CD4-positive, alpha-beta T cell (primary cell): ENCODE measurements around the gene USB1. TPM values are rescaled to one million over a fixed set of nuclear protein-coding genes. Genes with fewer than 3 reads are reported as not detected.

ENCODE experiments used
- ATAC-seq: fragments of 200-7000 bp; cut with Tn5 transposase; one replicate; pipeline ENCODE4 v1.10.0; 2022; ENCODE audit warnings: mild to moderate bottlenecking; ENCODE audit not compliant: poor library complexity
- CTCF ChIA-PET: fragments of 350-600 bp; sonication (Branson Sonifier 250); formaldehyde crosslinking; loops from one replicate; lab custom pipeline; 2021; ENCODE audit warnings: antibody characterized with exemption, inconsistent platforms; lab: Charles Lee
- POLR2A ChIA-PET: fragments of 350-600 bp; sonication (Branson Sonifier 250); formaldehyde crosslinking; loops from one replicate; lab custom pipeline; 2021; ENCODE audit warnings: antibody characterized with exemption, inconsistent platforms; lab: Charles Lee
- DNase-seq, 14 experiments: peaks; one replicate each; pipeline ENCODE4 v3.0.0-alpha.2; 2013 to 2020; ENCODE audit warnings: mixed read lengths in 2 of 14
- H3K27ac ChIP-seq, 2 donors: one replicate each; pipeline versions ENCODE4 v1.5.1 to v1.7.0; 2013; ENCODE audit warnings: low read length in 2 of 2, low read depth in 1 of 2, mild to moderate bottlenecking in 1 of 2
- H3K27me3 ChIP-seq, 2 experiments: 1 replicate in 1 of 2; 2 replicates in 1 of 2; pipeline versions ENCODE4 v1.6.1 to v1.7.0; 2013; ENCODE audit warnings: low read length in 2 of 2, control low read depth in 1 of 2, mild to moderate bottlenecking in 1 of 2, moderate library complexity in 1 of 2; ENCODE audit not compliant: insufficient read depth in 2 of 2, control insufficient read depth in 1 of 2
- H3K36me3 ChIP-seq: one replicate; pipeline ENCODE4 v1.6.1; 2013; ENCODE audit warnings: low read length, control low read depth; ENCODE audit not compliant: insufficient read depth
- H3K4me1 ChIP-seq: one replicate; pipeline ENCODE4 v1.6.1; 2013; ENCODE audit warnings: low read length, control low read depth; ENCODE audit not compliant: insufficient read depth
- H3K4me3 ChIP-seq: one replicate; pipeline ENCODE4 v1.5.1; 2013; ENCODE audit warnings: mild to moderate bottlenecking, low read length, moderate library complexity
- H3K9me3 ChIP-seq, 2 experiments: 1 replicate in 1 of 2; 2 replicates in 1 of 2; pipeline versions ENCODE4 v1.6.1 to v1.7.0; 2013; ENCODE audit warnings: low read length in 2 of 2, mild to moderate bottlenecking in 2 of 2, control low read depth in 1 of 2, moderate library complexity in 1 of 2; ENCODE audit not compliant: control insufficient read depth in 1 of 2, insufficient read depth in 1 of 2
- H3K27ac Mint-ChIP-seq: one replicate; pipeline ENCODE4 v1.8.0; 2020; ENCODE audit warnings: mixed read lengths
- H3K27me3 Mint-ChIP-seq: one replicate; pipeline ENCODE4 v1.8.0; 2021; ENCODE audit warnings: mixed read lengths
- H3K36me3 Mint-ChIP-seq: one replicate; pipeline ENCODE4 v1.8.0; 2021; ENCODE audit warnings: low read depth, mixed read lengths
- H3K4me1 Mint-ChIP-seq: one replicate; pipeline ENCODE4 v1.8.0; 2021; ENCODE audit warnings: low read depth, mixed read lengths
- H3K4me3 Mint-ChIP-seq: one replicate; pipeline ENCODE4 v1.8.0; 2020; ENCODE audit warnings: mild to moderate bottlenecking, mixed read lengths
- H3K9me3 Mint-ChIP-seq: one replicate; pipeline ENCODE4 v1.8.0; 2020; ENCODE audit warnings: mixed read lengths
- intact Hi-C, 2 experiments: fragments of 100-400 bp; cut with DNase I in 1 of 2; cut with micrococcal nuclease in 1 of 2; formaldehyde crosslinking; loops; one replicate each; pipeline versions ENCODE4 v1.15.1 to v1.9.0; 2023 to 2025; cut with DNase I, micrococcal nuclease
- total RNA-seq, 174 experiments: library from RNA in 2 of 174; stranded (reverse) in 2 of 174; gene quantifications; one replicate each; pipeline ENCODE4 v1.2.3 and lab custom pipeline; 2021 to 2026
- TF ChIP-seq, protein P1 (sequence below): fragments of 200-600 bp; IDR thresholded peaks from one replicate; pipeline ENCODE4 v1.8.0; 2022; ENCODE audit warnings: antibody characterized with exemption, mild to moderate bottlenecking

The USB1 gene
- total RNA-seq, 2 experiments from 2014 or later: 22.4 to 25.7 TPM

DNA sequence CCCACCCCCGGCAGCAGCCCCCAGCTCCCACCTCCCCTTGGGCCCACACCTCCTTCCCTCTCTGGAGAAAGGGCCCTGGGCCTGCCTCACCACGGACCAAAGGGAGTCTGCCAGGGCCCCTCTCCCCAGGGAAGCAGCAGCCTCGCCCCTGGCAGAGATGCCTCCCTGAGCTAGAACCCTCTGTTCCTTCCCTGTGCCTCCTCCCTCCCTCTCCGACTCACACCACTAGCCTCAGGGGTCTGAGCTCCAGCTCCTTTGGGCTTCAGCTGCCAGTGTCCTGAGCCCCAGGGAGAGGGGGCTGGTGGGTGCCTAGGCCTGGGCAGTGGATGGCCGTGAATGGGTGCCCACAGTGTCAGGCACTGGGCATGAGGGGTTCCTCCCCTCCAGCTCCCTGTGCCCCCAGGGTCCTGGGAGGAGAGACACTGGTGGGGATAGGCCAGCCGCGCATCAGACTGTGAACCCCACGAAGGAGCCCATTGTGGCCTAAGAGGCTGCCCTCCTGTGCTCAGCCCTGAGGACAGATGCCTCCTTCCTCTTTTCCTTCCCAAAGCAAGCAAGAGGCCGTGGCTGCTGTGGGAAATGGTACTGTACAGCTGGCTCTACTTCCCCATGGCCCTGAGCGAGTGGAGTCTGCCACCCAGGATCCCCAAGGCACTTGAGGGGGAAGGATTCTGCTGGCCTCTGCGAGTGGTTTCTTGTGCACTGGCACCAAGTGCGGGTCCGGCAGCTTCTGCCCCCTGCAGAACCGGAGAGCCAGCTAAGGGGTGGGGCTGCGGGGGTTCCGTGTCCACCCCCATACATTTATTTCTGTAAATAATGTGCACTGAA is 45.1 kb downstream of the USB1 start:
- ChIA-PET POLR2A (no interaction called here), CTCF (no interaction called here)
- Mint-ChIP-seq H3K36me3 (no peaks in the 10 kb centered on the region), H3K4me1 (no peaks in the 10 kb centered on the region), H3K4me3 (no peak overlapping the region), H3K27me3 (no peaks in the 10 kb centered on the region), H3K27ac (no peak overlapping the region), H3K9me3 (no peaks in the 10 kb centered on the region)
- intact Hi-C loops: no loop called here
- Histone ChIP-seq H3K4me3 (no peak overlapping the region), H3K36me3 (no peaks in the 10 kb centered on the region), H3K27me3 (no peaks in the 10 kb centered on the region), H3K27ac (no peak overlapping the region), H3K9me3 (no peaks in the 10 kb centered on the region), H3K4me1 (no peaks in the 10 kb centered on the region)
- ATAC-seq (no peak), DNase-seq (no peak)
- TF ChIP-seq, protein P1, sequence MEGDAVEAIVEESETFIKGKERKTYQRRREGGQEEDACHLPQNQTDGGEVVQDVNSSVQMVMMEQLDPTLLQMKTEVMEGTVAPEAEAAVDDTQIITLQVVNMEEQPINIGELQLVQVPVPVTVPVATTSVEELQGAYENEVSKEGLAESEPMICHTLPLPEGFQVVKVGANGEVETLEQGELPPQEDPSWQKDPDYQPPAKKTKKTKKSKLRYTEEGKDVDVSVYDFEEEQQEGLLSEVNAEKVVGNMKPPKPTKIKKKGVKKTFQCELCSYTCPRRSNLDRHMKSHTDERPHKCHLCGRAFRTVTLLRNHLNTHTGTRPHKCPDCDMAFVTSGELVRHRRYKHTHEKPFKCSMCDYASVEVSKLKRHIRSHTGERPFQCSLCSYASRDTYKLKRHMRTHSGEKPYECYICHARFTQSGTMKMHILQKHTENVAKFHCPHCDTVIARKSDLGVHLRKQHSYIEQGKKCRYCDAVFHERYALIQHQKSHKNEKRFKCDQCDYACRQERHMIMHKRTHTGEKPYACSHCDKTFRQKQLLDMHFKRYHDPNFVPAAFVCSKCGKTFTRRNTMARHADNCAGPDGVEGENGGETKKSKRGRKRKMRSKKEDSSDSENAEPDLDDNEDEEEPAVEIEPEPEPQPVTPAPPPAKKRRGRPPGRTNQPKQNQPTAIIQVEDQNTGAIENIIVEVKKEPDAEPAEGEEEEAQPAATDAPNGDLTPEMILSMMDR: no peak

DNA sequence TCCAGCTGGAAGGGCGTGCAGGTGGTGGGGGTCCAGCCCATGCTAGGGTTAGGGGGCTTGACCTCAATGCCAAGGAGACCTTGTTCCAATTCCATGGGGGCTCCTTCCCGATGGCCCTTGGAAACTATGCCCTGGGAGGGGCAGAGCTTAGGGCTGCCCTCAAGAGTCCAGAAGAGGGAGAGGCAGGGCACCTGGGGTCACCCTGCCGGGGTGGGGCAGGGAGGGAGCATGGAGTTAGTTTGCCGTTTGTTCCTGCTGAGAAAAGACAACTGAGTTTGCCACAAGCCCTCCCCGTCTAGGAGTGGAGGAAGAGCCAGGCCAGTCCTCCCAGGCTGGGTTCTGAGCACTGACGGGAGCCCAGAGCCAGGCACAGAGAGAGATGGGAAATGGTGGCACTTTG is 45.7 kb downstream of the USB1 start:
- Mint-ChIP-seq H3K27me3 (no peaks in the 10 kb centered on the region), H3K4me1 (no peaks in the 10 kb centered on the region), H3K9me3 (no peaks in the 10 kb centered on the region), H3K36me3 (no peaks in the 10 kb centered on the region), H3K4me3 (no peak overlapping the region), H3K27ac (no peak overlapping the region)
- H3K27me3 ChIP-seq: no peaks in the 10 kb centered on the region
- no peak for DNase-seq
- H3K4me3 ChIP-seq: no peak overlapping the region
- POLR2A ChIA-PET: no interaction called here
- ATAC-seq: no peak
- TF ChIP-seq, protein P1: no peak
- no peaks in the 10 kb centered on the region for H3K4me1 ChIP-seq
- CTCF ChIA-PET: no interaction called here
- H3K27ac ChIP-seq: no peak overlapping the region
- no peaks in the 10 kb centered on the region for H3K36me3 ChIP-seq
- intact Hi-C loops: no loop called here
- peaks cover 0 to 3% of the 10 kb centered on the region in 2 experiments for H3K9me3 ChIP-seq

DNA sequence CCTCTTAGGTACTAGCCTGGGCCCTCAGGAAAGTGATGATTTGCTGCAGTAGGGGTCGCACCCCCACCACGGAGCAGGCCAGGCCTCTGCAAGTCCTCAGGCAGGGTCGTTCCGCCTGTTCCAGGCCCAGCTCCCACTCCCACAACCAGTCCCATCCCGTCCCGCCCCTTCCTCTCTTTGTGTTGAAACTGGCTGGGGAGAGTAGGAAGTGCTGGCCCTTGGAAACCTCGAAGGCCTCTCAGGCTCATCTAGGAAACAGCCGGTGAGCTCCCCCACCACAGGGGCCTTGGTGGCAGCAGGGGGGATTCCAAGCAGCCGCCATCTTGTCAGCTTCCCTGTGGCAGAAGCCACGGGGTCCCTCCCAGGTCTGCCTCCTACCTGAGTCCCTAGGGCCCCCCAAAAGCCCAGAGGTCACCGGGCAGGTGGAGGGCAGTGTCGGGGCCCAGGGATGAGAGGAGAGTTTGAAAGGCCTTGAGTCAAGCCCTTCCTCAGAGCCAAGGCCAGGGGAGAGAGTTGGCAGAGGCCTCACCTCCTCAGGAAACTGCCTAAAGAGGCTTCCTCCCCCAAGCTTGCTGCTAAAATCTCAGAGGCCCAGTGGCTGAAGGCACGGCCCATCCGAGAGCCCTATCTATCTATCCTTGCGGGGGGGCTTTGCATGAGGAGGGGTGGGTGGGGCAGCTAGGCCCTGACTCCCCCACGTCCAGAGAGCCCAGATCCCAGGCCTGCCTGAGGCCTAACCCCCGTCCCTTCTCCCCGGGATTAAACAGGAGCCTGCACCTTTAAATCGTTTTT is 46.5 kb downstream of the USB1 start:
- TF ChIP-seq, protein P1: no peak
- CTCF ChIA-PET: no interaction called here
- no peaks in the 10 kb centered on the region for H3K27me3 ChIP-seq
- H3K36me3 Mint-ChIP-seq: no peaks in the 10 kb centered on the region
- H3K4me1 Mint-ChIP-seq: no peaks in the 10 kb centered on the region
- POLR2A ChIA-PET: no interaction called here
- H3K9me3 Mint-ChIP-seq: no peaks in the 10 kb centered on the region
- no peak overlapping the region for H3K27ac Mint-ChIP-seq
- intact Hi-C loops: no loop called here
- no peak for DNase-seq
- ATAC-seq: no peak
- peaks cover 0 to 5% of the 10 kb centered on the region in 2 experiments for H3K9me3 ChIP-seq
- H3K27ac ChIP-seq: no peak overlapping the region
- H3K4me3 ChIP-seq: no peak overlapping the region
- no peak overlapping the region for H3K4me3 Mint-ChIP-seq
- no peaks in the 10 kb centered on the region for H3K27me3 Mint-ChIP-seq
- H3K4me1 ChIP-seq: no peaks in the 10 kb centered on the region
- H3K36me3 ChIP-seq: no peaks in the 10 kb centered on the region
